Astrocyte of the spinal cord (primary cell): ENCODE results near the gene JAG2.

Experiments used
- DNase-seq: peaks from one replicate; pipeline ENCODE4 v3.0.0; 2011; ENCODE audit warnings: low read depth, low spot score
- H3K4me3 ChIP-seq: 2 replicates; pipeline ENCODE4 v1.5.1; 2011; ENCODE audit warnings: low read depth, mild to moderate bottlenecking, low read length, moderate library complexity
- in situ Hi-C: cut with HindIII; loops from 2 replicates; pipeline ENCODE4 v1.10.0; 2017; ENCODE audit warnings: low sequenced_read_pairs
- TF ChIP-seq, protein P1 (sequence below): IDR thresholded peaks from 2 replicates; pipeline ENCODE4 v1.5.1; 2012; ENCODE audit warnings: low read depth, mild to moderate bottlenecking, low read length, inconsistent platforms

JAG2 gene

DNA sequence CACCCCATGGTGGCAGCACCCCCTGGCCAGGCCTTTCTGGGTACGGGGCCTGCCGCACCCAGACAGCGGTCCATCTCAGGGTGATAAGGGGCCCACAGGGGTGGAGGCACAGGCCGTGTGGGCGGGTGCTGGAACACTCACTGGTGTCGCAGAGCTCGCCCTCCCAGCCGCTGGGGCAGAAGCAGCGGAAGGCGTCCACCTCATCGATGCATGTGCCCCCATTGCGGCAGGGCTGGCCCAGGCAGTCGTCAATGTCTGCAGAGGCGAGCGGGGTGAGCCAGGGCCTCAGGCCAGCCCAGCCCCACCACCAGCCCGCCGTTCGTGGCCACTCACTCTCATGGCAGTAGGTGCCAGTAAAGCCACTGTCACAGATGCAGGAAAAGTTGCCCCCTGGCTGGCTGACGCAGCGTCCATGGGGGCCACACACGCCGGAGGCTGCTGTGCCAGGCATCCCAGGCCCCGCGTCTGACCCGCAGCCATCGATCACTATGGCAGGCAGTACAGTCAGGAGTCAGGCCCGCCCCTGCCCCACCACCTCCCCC lies 19.9 kb downstream of the JAG2 start:
- H3K4me3 ChIP-seq, result no peak overlapping the region
- DNase-seq, result no peak
- in situ Hi-C loops, result no loop called here
- TF ChIP-seq, protein P1, sequence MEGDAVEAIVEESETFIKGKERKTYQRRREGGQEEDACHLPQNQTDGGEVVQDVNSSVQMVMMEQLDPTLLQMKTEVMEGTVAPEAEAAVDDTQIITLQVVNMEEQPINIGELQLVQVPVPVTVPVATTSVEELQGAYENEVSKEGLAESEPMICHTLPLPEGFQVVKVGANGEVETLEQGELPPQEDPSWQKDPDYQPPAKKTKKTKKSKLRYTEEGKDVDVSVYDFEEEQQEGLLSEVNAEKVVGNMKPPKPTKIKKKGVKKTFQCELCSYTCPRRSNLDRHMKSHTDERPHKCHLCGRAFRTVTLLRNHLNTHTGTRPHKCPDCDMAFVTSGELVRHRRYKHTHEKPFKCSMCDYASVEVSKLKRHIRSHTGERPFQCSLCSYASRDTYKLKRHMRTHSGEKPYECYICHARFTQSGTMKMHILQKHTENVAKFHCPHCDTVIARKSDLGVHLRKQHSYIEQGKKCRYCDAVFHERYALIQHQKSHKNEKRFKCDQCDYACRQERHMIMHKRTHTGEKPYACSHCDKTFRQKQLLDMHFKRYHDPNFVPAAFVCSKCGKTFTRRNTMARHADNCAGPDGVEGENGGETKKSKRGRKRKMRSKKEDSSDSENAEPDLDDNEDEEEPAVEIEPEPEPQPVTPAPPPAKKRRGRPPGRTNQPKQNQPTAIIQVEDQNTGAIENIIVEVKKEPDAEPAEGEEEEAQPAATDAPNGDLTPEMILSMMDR, result no peak

DNA sequence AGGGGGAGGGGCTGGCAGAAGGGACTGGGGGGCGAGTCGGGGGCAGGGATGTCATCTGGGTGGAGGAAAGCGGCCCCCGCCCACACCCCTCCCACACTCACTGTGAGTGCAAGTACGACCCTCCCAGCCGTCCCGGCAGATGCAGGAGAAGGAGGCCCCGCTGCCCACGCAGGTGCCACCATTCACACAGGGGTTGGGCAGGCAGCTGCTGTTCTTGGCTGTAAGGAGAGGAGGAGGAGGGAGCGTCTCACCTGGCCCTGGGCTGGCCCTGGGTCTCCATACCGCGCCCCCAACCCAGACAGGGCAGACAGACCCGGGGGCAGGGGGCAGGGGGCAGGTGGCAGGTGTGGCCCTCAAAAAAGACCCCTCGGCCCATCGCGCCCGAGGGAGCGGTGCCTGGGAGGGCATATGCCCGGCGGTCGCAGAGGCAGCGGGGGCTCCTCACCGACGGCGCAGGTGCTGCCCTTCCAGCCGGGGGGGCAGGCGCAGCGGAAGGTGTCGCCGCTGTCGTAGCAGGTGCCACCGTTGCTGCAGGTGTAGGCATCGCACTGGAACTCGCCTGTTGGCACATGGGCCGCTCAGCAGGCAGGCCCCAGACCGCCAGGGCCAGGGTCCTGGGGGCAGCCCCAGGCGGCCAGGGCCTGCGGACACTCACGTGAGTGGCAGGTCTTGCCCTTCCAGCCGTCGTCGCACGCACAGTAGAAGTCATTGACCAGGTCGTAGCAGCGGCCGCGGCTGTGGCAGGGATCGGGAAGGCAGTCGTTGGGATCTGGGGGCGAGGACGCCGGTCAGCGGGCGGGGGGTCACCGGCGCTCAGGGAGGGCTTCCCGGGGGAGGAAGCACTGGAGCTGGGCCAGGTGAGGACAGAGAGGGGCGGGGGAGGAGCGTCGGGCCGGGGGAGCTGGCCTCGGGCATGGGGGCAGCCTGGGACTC lies 20.6 kb downstream of the JAG2 start:
- DNase-seq, result no peak
- TF ChIP-seq, protein P1, result no peak
- H3K4me3 ChIP-seq, result no peak overlapping the region
- in situ Hi-C loops, result no loop called here

DNA sequence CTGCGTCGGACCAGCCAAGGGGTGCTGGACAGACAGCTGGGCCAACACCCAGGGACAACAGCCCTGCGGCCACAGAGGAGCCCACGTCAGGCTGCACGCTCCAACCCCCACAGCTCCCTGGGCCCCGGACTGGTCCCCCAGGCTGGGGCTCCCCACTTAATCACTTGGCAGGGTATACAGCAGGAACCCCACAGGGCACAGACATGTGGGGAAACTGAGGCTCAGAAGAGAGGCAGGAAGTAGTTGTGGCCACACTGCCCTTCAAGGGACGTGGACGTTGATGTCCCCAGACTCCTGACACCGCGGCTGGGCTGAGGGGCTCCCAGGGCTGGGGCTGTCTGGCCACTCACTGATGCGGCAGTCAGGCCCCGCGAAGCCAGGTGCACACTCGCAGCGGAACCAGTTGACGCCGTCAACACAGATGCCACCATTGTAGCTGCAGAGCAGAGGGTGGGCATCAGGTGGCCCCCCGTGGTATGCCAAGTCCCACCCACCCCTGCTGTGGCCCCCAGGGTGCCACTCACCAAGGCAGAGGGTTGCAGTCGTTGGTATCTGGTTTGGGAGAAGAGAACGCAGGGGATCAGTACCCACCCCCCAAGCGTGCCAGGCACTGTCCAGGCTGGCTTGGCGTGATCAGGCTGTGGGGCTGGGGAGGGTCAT lies 21.5 kb downstream of the JAG2 start:
- in situ Hi-C loops, result no loop called here
- H3K4me3 ChIP-seq, result no peak overlapping the region
- DNase-seq, result no peak
- TF ChIP-seq, protein P1, result no peak

DNA sequence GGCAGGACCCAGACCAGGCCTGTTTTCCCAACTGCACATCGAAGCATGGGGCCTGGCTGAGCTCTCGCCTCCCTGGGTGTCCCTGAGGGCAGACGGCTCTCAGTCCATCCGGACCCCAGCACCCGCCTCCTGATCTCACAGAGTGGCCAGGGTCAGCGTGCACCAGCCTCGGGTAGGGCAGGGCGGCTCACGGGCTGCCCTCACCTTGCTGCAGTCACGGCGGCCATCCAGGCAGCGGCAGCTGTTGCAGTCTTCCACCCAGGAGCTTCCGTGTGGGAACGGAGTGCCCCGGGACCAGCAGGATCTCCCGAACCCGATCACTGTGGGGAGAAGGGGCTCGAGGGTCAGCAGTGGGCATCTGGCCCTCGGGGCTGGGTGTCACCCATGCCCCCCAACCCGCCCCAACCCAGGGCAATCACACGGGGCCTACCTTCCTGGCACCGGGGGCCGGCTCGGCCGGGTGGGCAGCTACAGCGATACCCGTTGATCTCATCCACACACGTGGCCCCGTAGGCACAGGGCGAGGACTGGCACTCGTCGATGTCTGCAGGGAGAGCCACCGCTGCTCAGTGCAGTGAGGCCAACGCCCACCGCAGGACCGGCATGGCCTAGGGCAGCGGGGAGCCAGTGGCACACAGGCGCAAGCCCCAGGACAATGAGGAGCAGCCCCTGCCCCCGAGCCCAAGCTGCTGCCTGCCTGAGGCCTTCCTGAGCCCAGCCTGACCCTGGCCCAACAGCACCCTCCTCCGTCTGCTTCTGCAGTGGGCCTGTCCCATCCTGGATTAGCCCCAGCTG lies 22.2 kb downstream of the JAG2 start:
- DNase-seq, result no peak
- in situ Hi-C loops, result no loop called here
- no peak overlapping the region for H3K4me3 ChIP-seq
- TF ChIP-seq, protein P1, result no peak

DNA sequence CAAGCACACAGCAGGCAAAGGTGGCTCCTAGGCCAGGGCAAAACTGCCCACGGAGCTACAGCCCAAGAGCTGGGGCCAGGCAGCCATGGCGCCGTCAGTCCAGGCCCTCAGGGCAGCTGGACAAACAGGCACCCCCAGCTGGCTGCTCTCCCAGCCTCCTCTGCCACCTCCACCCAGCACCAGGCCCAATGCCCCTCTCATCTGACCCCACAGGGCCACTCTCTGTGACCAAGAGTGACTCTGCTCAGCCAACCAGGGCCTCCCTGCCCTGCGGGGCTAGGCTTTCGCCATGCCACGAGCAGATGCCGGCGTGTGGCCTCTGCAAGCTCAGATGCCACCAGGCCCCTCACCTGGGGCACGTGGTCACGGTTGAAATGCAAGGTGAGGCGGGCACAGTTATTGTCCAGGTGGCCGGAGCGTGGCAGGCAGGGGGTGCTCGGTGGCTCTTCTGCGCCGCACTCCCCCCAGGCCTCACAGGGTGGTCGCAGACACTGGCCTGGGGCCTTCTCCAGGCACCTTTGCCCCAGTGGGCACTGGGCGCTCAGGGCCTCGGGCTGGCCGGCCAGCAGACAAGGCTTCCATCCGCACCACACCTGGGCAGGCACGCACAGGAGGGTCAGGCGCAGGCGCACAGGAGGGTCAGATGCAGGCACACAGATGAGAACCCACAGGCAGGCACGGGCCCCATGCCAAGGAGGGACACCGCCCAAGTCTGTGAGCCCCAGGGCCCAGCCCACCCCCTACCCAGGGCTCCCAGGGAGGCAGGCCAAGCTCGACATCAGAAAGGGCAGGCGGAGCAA lies 23.0 kb downstream of the JAG2 start:
- DNase-seq, result no peak

More for the DNA sequence above, 23.0 kb downstream of the JAG2 start:
- H3K4me3 ChIP-seq, result no peak overlapping the region
- in situ Hi-C loops, result no loop called here
- TF ChIP-seq, protein P1, result no peak
